Measurements from ENCODE around the gene NAA80.
A peak's percentile ranks its signal among the peaks of the same experiment; 100 is the strongest.

NAA80 gene

DNA sequence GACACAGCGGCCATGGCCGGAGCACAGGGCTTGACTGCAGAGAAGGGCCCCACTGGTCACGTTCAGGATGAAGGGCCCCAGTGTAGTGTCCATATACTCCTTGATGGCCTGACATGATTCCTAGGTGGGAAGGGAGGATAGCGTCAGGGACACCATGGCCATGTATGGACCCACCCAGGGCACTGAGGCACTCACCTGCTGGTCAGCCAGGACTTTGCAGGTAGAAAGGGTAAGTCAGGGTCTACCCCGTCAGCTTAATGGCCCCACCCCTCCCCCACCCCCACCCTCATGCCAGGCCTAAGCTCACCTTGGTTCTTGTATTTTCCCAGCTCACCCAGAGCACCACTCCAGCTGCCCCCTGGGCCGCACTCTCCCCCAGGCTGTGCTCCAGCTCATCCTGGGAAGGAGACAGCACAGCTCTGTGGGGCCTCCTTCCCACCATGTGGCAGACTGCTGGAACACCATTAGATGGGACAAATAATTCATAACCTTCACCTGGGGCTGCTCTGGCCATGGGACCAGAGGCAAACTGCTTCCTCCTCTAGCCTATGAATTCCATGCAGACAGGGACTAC, 1.6 kb upstream of the NAA80 start:
- CTCF ChIA-PET, result no interaction called here
- TF ChIP-seq, protein P1, sequence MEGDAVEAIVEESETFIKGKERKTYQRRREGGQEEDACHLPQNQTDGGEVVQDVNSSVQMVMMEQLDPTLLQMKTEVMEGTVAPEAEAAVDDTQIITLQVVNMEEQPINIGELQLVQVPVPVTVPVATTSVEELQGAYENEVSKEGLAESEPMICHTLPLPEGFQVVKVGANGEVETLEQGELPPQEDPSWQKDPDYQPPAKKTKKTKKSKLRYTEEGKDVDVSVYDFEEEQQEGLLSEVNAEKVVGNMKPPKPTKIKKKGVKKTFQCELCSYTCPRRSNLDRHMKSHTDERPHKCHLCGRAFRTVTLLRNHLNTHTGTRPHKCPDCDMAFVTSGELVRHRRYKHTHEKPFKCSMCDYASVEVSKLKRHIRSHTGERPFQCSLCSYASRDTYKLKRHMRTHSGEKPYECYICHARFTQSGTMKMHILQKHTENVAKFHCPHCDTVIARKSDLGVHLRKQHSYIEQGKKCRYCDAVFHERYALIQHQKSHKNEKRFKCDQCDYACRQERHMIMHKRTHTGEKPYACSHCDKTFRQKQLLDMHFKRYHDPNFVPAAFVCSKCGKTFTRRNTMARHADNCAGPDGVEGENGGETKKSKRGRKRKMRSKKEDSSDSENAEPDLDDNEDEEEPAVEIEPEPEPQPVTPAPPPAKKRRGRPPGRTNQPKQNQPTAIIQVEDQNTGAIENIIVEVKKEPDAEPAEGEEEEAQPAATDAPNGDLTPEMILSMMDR (IDR thresholded peaks at IDR 0.05; ENCODE audit: insufficient read depth, low read length, missing control alignments), result no peak
- no peak for DNase-seq (ENCODE audit: low read depth, low spot score)
- POLR2A ChIA-PET, result no interaction called here
- H3K4me3 ChIP-seq (ENCODE audit: low read depth, low read length), result no peak overlapping the region

DNA sequence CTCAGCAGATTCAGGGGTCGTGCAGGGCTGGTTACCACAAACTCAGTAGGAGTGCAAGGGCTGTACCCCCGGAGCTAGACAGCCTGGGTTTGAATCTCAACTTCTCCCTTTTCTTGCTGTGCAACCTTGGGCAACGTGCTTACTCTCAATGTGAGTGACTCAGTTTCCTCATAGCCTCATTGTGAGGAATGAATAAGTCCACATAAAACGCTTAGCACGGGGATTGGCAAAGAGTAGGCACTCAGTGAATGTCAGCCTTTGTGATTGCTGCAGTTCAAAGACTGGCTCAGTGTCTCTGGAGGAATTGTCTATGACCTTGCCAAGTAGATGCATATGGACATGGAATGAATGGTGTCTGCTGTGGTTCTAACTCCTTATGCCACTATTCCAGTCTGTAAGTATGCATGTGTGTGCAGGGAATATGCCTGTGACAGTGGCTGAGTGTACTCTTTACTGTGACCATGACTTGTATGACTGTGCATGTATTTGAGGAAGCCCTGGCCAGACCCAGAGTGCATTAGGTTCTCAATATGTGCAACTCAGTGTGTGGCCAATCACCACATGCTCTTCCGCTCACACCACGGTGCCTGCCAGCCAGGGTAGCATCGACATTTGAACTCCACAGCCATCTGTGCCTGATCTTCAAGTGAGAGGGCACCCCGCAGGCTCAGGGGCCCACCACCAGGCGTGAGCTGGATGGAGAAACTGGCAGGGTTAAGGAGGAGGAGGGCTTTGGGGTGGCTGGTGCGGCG, 900 bp upstream of the NAA80 start:
- CTCF ChIA-PET, result interaction anchor here (1.0 to 3.5 kb wide), 11 partner anchors 14 to 106 kb away, joined by 3 to 12 read pairs (median 6); partner anchors contain the start of gene HYAL2
- TF ChIP-seq, protein P1 (IDR thresholded peaks at IDR 0.05; ENCODE audit: insufficient read depth, low read length, missing control alignments), result no peak
- POLR2A ChIA-PET, result interaction anchor here (0.5 to 1.6 kb wide), 5 partner anchors 10 to 54 kb away, joined by 3 to 6 read pairs (median 5); no protein-coding TSS in a partner anchor
- peak overlapping the region; percentile 62 for H3K4me3 ChIP-seq (ENCODE audit: low read depth, low read length)
- no peak for DNase-seq (ENCODE audit: low read depth, low spot score)

DNA sequence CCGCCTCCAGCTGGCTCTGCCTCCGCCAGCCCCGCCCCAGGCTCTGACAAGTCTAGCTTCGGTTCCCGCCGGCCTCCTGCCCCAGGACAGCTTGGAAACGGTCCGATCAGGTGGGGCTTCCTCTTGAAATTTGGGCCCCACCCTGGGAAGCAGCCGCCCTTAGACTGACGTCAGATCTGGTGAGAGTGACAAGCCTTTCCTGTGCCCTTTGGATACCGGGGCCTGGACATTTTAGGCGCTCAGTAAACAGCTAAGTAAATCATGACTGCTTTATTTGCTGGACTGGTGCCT, 378 bp upstream of the NAA80 start:
- CTCF ChIA-PET, result interaction anchor here (1.0 to 3.5 kb wide), 13 partner anchors 10 to 177 kb away, joined by 3 to 12 read pairs (median 6); partner anchors contain the start of gene HYAL2
- no peak for DNase-seq (ENCODE audit: low read depth, low spot score)
- TF ChIP-seq, protein P1 (IDR thresholded peaks at IDR 0.05; ENCODE audit: insufficient read depth, low read length, missing control alignments), result no peak
- POLR2A ChIA-PET, result interaction anchor here (0.5 to 1.6 kb wide), 5 partner anchors 11 to 53 kb away, joined by 3 to 6 read pairs (median 5); no protein-coding TSS in a partner anchor
- peak overlapping the region; percentile 62 for H3K4me3 ChIP-seq (ENCODE audit: low read depth, low read length)

DNA sequence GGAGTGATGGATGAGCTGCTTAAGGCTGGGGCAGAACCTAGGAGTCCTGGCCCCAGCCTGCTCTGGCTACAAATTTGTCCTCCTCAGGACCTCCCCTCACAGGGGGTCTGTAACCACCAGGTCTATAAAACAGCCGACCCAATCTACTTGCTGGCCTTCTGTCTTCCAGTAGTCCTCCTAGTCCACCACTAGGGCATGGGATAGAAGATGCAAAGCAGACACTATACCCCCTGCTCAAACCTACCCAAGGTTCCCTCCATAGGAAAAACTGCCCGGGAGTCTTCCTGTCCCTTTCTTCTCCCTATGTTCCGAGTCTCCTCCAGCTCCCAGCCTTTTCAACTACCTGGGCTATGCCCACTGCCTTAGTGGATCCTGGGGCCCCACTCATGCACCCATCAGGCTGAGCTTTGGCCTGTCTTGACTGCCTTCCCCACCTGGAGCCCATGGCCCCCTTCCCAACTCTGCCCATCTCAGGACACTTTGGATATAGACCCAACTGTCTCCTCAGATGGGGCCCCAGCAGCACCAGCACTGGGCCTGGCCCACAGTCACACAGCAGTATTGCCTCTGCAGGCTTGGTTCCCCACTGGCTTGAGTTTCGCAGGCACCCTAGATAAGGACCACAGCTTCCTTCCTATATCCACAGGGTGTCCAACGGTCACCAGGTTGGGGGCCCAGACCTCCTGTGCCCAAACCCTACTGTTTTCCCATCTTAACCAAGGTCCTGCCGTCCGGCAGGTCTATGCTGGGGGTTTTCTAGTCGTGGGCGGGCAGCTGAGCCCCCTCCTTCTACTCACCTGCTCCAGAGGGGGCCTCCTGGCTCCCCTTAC, 1.1 kb downstream of the NAA80 start:
- ChIA-PET POLR2A (no interaction called here), CTCF (interaction anchor here (1.1 to 3.5 kb wide), 10 partner anchors 9 to 176 kb away, joined by 3 to 12 read pairs (median 6); partner anchors contain the start of gene HYAL2)

DNA sequence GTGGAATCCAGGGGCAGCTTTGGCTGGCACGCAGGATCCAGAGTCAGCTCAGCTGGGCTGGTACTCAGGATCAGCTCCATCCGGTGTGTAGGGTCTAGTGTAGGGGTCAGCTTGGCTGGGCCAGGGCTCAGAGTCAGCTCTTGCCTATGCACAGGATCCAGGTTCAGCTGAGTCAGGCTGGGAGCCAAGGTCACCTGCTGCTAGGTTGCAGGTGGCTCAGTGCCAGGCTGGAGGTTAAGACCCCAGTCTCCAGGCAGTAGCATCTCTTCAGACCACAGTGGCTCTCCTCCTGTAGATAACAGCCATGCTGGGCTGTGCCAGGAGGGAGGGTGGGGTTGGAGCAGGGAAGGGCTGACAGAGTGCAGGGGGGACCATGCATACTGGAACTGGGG, 1.8 kb downstream of the NAA80 start:
- DNase-seq (ENCODE audit: low read depth, low spot score), result no peak
- ChIA-PET CTCF (interaction anchor here (1.0 to 3.5 kb wide), 5 partner anchors 8 to 103 kb away, joined by 3 to 12 read pairs (median 8); no protein-coding TSS in a partner anchor), POLR2A (no interaction called here)
- TF ChIP-seq, protein P1 (IDR thresholded peaks at IDR 0.05; ENCODE audit: insufficient read depth, low read length, missing control alignments), result no peak
- H3K4me3 ChIP-seq (ENCODE audit: low read depth, low read length), result no peak overlapping the region

More for the DNA sequence above, 1.1 kb downstream of the NAA80 start:
- TF ChIP-seq, protein P1 (IDR thresholded peaks at IDR 0.05; ENCODE audit: insufficient read depth, low read length, missing control alignments), result peak; percentile 11
- DNase-seq (ENCODE audit: low read depth, low spot score), result no peak
- H3K4me3 ChIP-seq (ENCODE audit: low read depth, low read length), result peak overlapping the region; percentile 96

Measured in AG04449 (cell line).